SU-DHL-6 (cell line): ENCODE results near the gene SFXN2.

Source experiments
- H2AFZ ChIP-seq: fragments of 200-600 bp; sonication (generic); 2 replicates; pipeline ENCODE4 v1.6.1; 2014; ENCODE audit warnings: low read depth, mild to moderate bottlenecking, moderate library complexity, mixed read lengths, antibody characterized with exemption, low read length; ENCODE audit not compliant: severe bottlenecking
- H3F3A ChIP-seq: fragments of 200-600 bp; shearing (Covaris generic); 2 replicates; pipeline ENCODE4 v1.6.0; 2016; ENCODE audit warnings: antibody characterized with exemption, mild to moderate bottlenecking; ENCODE audit not compliant: insufficient read depth
- H3K27ac ChIP-seq: fragments of 200-600 bp; sonication (generic); 2 replicates; pipeline ENCODE4 v1.5.1; 2016; ENCODE audit warnings: low read depth, mild to moderate bottlenecking, low read length, moderate library complexity, mixed read lengths
- H3K27me3 ChIP-seq: fragments of 200-600 bp; sonication (generic), shearing (Covaris generic); 2 replicates; pipeline ENCODE4 v1.6.0; 2014; ENCODE audit warnings: mild to moderate bottlenecking, low read length
- H3K36me3 ChIP-seq: fragments of 200-600 bp; sonication (generic); 2 replicates; pipeline ENCODE4 v1.6.1; 2014; ENCODE audit warnings: mild to moderate bottlenecking, low read length, mixed read lengths
- H3K4me2 ChIP-seq: fragments of 300-600, 200-600 bp; shearing (Covaris generic), sonication (generic); 2 replicates; pipeline ENCODE4 v1.6.0; 2014; ENCODE audit warnings: low read length, low read depth, mild to moderate bottlenecking; ENCODE audit not compliant: poor library complexity, severe bottlenecking
- H3K4me3 ChIP-seq: fragments of 200-600 bp; sonication (generic); 2 replicates; pipeline ENCODE4 v1.5.1; 2014; ENCODE audit warnings: antibody characterized with exemption, low read length, mild to moderate bottlenecking, mixed read lengths; ENCODE audit not compliant: insufficient read depth, poor library complexity, severe bottlenecking
- H3K79me2 ChIP-seq: fragments of 200-600 bp; sonication (generic); 2 replicates; pipeline ENCODE4 v1.6.1; 2014; ENCODE audit warnings: mild to moderate bottlenecking, low read length, moderate library complexity; ENCODE audit not compliant: insufficient read depth
- H3K9ac ChIP-seq: fragments of 200-600 bp; sonication (generic); 2 replicates; pipeline ENCODE4 v1.7.0; 2014; ENCODE audit warnings: mild to moderate bottlenecking, low read length
- H3K9me2 ChIP-seq: fragments of 200-600 bp; sonication (generic); replicated peaks from 2 replicates; pipeline ENCODE4 v1.6.1; 2014; ENCODE audit warnings: low read length; ENCODE audit not compliant: insufficient read depth
- H3K9me3 ChIP-seq: fragments of 200-600 bp; sonication (generic); 2 replicates; pipeline ENCODE4 v1.6.1; 2014; ENCODE audit warnings: low read length, mixed read lengths; ENCODE audit not compliant: insufficient read depth
- H4K20me1 ChIP-seq: fragments of 200-600 bp; sonication (generic); 2 replicates; pipeline ENCODE4 v1.6.1; 2014; ENCODE audit warnings: low read depth, mild to moderate bottlenecking, antibody characterized with exemption, low read length, moderate library complexity, mixed read lengths
- EZH2phosphoT487 ChIP-seq: fragments of 200-600 bp; sonication (generic), shearing (Covaris generic); conservative IDR thresholded peaks from 2 replicates; pipeline ENCODE4 v1.6.1; 2018; ENCODE audit warnings: mild to moderate bottlenecking, antibody characterized with exemption, low read length, moderate library complexity, mixed read lengths
- TF ChIP-seq, protein P1 (sequence below): fragments of 200-600 bp; sonication (generic); IDR thresholded peaks from one replicate; pipeline ENCODE4 v1.5.1; 2017; ENCODE audit warnings: antibody characterized with exemption, mild to moderate bottlenecking, low read length, moderate library complexity; ENCODE audit not compliant: insufficient read depth, poor library complexity, severe bottlenecking

The SFXN2 gene

DNA sequence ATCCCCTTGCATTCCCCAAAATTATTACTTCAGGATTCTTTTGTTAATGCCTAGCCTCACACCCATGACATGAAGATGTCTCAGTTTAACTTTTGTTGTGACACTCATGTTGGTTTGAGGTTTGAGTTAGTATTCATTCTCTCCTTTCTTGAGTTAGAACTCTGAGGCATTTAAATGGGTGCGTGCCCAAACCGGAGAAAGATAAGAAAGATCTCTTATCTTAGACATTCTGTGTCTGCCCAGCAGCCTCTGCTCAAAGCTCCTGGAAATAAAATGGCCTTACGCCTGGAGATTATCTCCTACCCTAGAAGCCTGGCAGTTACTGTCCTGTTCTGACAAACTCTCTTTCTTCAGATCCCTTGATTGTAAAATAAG lies 55.7 kb downstream of the SFXN2 start:
- no peak for TF ChIP-seq EZH2phosphoT487
- TF ChIP-seq, protein P1, sequence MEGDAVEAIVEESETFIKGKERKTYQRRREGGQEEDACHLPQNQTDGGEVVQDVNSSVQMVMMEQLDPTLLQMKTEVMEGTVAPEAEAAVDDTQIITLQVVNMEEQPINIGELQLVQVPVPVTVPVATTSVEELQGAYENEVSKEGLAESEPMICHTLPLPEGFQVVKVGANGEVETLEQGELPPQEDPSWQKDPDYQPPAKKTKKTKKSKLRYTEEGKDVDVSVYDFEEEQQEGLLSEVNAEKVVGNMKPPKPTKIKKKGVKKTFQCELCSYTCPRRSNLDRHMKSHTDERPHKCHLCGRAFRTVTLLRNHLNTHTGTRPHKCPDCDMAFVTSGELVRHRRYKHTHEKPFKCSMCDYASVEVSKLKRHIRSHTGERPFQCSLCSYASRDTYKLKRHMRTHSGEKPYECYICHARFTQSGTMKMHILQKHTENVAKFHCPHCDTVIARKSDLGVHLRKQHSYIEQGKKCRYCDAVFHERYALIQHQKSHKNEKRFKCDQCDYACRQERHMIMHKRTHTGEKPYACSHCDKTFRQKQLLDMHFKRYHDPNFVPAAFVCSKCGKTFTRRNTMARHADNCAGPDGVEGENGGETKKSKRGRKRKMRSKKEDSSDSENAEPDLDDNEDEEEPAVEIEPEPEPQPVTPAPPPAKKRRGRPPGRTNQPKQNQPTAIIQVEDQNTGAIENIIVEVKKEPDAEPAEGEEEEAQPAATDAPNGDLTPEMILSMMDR, result no peak
- Histone ChIP-seq H3K79me2 (peaks cover 32% of the 10 kb centered on the region), H3K9me2 (no peaks in the 10 kb centered on the region), H4K20me1 (peaks cover 6% of the 10 kb centered on the region; the same call in 1 of the 2 replicates), H3K9me3 (no peaks in the 10 kb centered on the region), H3K4me3 (no peak overlapping the region), H3K36me3 (no peaks in the 10 kb centered on the region), H2AFZ (no peak overlapping the region), H3K9ac (no peak overlapping the region), H3K27ac (no peak overlapping the region), H3F3A (no peaks in the 10 kb centered on the region), H3K4me2 (no peak overlapping the region), H3K27me3 (no peaks in the 10 kb centered on the region)

GRCh38 chr10:102770792-102771191 lies 56.4 kb downstream of the SFXN2 start:
- no peak overlapping the region for H3K27ac ChIP-seq
- TF ChIP-seq EZH2phosphoT487, result no peak
- no peaks in the 10 kb centered on the region for H3K9me3 ChIP-seq
- H3K36me3 ChIP-seq, result no peaks in the 10 kb centered on the region
- H3K9ac ChIP-seq, result no peak overlapping the region
- peaks cover 6% of the 10 kb centered on the region; the same call in 1 of the 2 replicates for H4K20me1 ChIP-seq
- H3K27me3 ChIP-seq, result no peaks in the 10 kb centered on the region
- no peak overlapping the region for H3K4me2 ChIP-seq
- no peaks in the 10 kb centered on the region for H3K9me2 ChIP-seq
- H3F3A ChIP-seq, result no peaks in the 10 kb centered on the region
- H2AFZ ChIP-seq, result no peak overlapping the region
- peaks cover 26% of the 10 kb centered on the region for H3K79me2 ChIP-seq
- H3K4me3 ChIP-seq, result no peak overlapping the region

- peaks cover 23% of the 10 kb centered on the region; the same call in 1 of the 2 replicates for H3K79me2 ChIP-seq
- no peak overlapping the region for H3K27ac ChIP-seq
- no peaks in the 10 kb centered on the region for H3K27me3 ChIP-seq
- H4K20me1 ChIP-seq, result no peaks in the 10 kb centered on the region
- no peak overlapping the region for H3K9ac ChIP-seq
- H3K4me3 ChIP-seq, result no peak overlapping the region
- no peak for TF ChIP-seq EZH2phosphoT487
- H3K9me2 ChIP-seq, result no peaks in the 10 kb centered on the region
- H3F3A ChIP-seq, result no peaks in the 10 kb centered on the region
- H3K36me3 ChIP-seq, result no peaks in the 10 kb centered on the region
- H3K4me2 ChIP-seq, result no peak overlapping the region
- no peak overlapping the region for H2AFZ ChIP-seq
- H3K9me3 ChIP-seq, result no peaks in the 10 kb centered on the region
Measured at GRCh38 chr10:102773320-102773719, 58.9 kb downstream of the SFXN2 start.

GRCh38 chr10:102773986-102774385 lies 59.5 kb downstream of the SFXN2 start:
- Histone ChIP-seq H3K27ac (no peak overlapping the region), H3K79me2 (peaks cover 24% of the 10 kb centered on the region; the same call in 1 of the 2 replicates), H3K9me2 (no peaks in the 10 kb centered on the region), H3K27me3 (no peaks in the 10 kb centered on the region), H3F3A (no peaks in the 10 kb centered on the region), H3K9ac (no peak overlapping the region), H3K36me3 (no peaks in the 10 kb centered on the region), H3K9me3 (no peaks in the 10 kb centered on the region), H3K4me2 (no peak overlapping the region), H2AFZ (no peak overlapping the region), H3K4me3 (no peak overlapping the region), H4K20me1 (no peaks in the 10 kb centered on the region)
- TF ChIP-seq EZH2phosphoT487, result no peak
- TF ChIP-seq, protein P1, result no peak
